K562 (cell line): Measurements from ENCODE around the gene FUBP3. TPM values are rescaled to one million over a fixed set of nuclear protein-coding genes. Genes with fewer than 3 reads are reported as not detected.

Source experiments
- ATAC-seq: fragments of 200-7000 bp; cut with Tn5 transposase; 3 replicates; pipeline ENCODE4 v1.9.1; 2020; ENCODE audit warnings: moderate library complexity
- BruUV-seq: library from RNA; stranded (reverse); fragments of 400-500 nt; replicated peaks from 2 replicates; lab custom pipeline; 2021; lab: Mats Ljungman, UMichigan
- CTCF ChIA-PET: fragments of 300-600 bp; formaldehyde crosslinking; extraction: SDS; loops from one replicate; lab custom pipeline; 2021; ENCODE audit warnings: low intra/inter-chr PET ratio; lab: Yijun Ruan, JAX
- POLR2A ChIA-PET: fragments of 300-600, 350-650 bp; sonication (Branson Sonifier 250); formaldehyde crosslinking; extraction: SDS; loops from one replicate; lab custom pipeline; 2021; ENCODE audit warnings: antibody characterized with exemption, inconsistent platforms; lab: Yijun Ruan, JAX
- DNase-seq, 4 experiments: peaks; one replicate each; pipeline versions ENCODE4 v3.0.0 to v3.0.0-alpha.2; 2011 to 2018; ENCODE audit warnings: low spot score in 3 of 4, mixed read lengths in 3 of 4; ENCODE audit errors: extremely low read depth in 1 of 4
- FAIRE-seq: peaks from 2 replicates; lab custom pipeline; 2011; peaks lifted over from hg19 to GRCh38; lab: Jason Lieb, UNC
- H2AFZ ChIP-seq: 2 replicates; pipeline ENCODE4 v1.6.0; 2011; ENCODE audit warnings: low read depth, low read length, control low read depth, inconsistent platforms
- H3K27ac ChIP-seq: fragments of 200-600 bp; 3 replicates; pipeline ENCODE4 v1.8.0; 2011; ENCODE audit warnings: low read depth, mild to moderate bottlenecking, control low read depth, inconsistent platforms, low read length, moderate library complexity, mixed read lengths; ENCODE audit errors: extremely low read depth
- H3K27me3 ChIP-seq, 2 experiments: fragments of 300-600 bp in 1 of 2; 2 replicates in 1 of 2; 3 replicates in 1 of 2; pipeline versions ENCODE4 v1.6.0 to v1.8.0; 2011; ENCODE audit warnings: inconsistent platforms in 2 of 2, low read length in 2 of 2, mild to moderate bottlenecking in 1 of 2, mixed read lengths in 1 of 2, moderate library complexity in 1 of 2; ENCODE audit not compliant: control insufficient read depth in 2 of 2, insufficient read depth in 2 of 2
- H3K36me3 ChIP-seq: fragments of 300-600 bp; 3 replicates; pipeline ENCODE4 v1.8.0; 2011; ENCODE audit warnings: mild to moderate bottlenecking, low read length, inconsistent platforms; ENCODE audit not compliant: control insufficient read depth, insufficient read depth
- H3K4me1 ChIP-seq, 2 experiments: fragments of 200-600 bp in 1 of 2; replicated peaks in 1 of 2; 2 replicates in 1 of 2; 3 replicates in 1 of 2; pipeline versions ENCODE4 v1.5.1 to v1.8.0; 2011; ENCODE audit warnings: inconsistent platforms in 2 of 2, low read length in 2 of 2, mild to moderate bottlenecking in 1 of 2, mixed read lengths in 1 of 2, moderate library complexity in 1 of 2; ENCODE audit not compliant: control insufficient read depth in 2 of 2, insufficient read depth in 2 of 2
- H3K4me2 ChIP-seq: 2 replicates; pipeline ENCODE4 v1.6.1; 2011; ENCODE audit warnings: low read length, control low read depth, inconsistent platforms, mixed read lengths; ENCODE audit not compliant: insufficient read depth
- H3K4me3 ChIP-seq: fragments of 200-600 bp; sonication (generic), shearing (Covaris generic); 2 replicates; pipeline ENCODE4 v1.5.1; 2016; ENCODE audit warnings: control low read depth, inconsistent platforms
- H3K79me2 ChIP-seq: fragments of 200-600 bp; 3 replicates; pipeline ENCODE4 v1.8.0; 2011; ENCODE audit warnings: low read length, inconsistent platforms; ENCODE audit not compliant: control insufficient read depth, insufficient read depth
- H3K9ac ChIP-seq, 2 experiments: 2 replicates each; pipeline versions ENCODE4 v1.6.0 to v1.6.1; 2011; ENCODE audit warnings: low read depth in 2 of 2, low read length in 2 of 2, control low read depth in 1 of 2, inconsistent platforms in 1 of 2, mild to moderate bottlenecking in 1 of 2, mixed read lengths in 1 of 2; ENCODE audit not compliant: insufficient read depth in 1 of 2
- H3K9me1 ChIP-seq: one replicate; pipeline ENCODE4 v1.6.0; 2011; ENCODE audit warnings: inconsistent platforms, mild to moderate bottlenecking, low read length, moderate library complexity; ENCODE audit not compliant: control insufficient read depth, insufficient read depth
- H3K9me3 ChIP-seq: replicated peaks from 2 replicates; pipeline ENCODE4 v1.5.1; 2011; ENCODE audit warnings: low read depth, low read length, inconsistent platforms; ENCODE audit not compliant: control insufficient read depth, insufficient read depth
- H4K20me1 ChIP-seq: replicated peaks from 2 replicates; pipeline ENCODE4 v1.6.1; 2011; ENCODE audit warnings: low read length, inconsistent platforms, mixed read lengths; ENCODE audit not compliant: control insufficient read depth, insufficient read depth
- DACH1 ChIP-seq: fragments of 450-650 bp; IDR thresholded peaks from 2 replicates; pipeline ENCODE4 v1.6.1; 2018; ENCODE audit not compliant: partially characterized antibody
- EWSR1 ChIP-seq: fragments of 450-650 bp; IDR thresholded peaks from 2 replicates; pipeline ENCODE4 v1.6.1; 2018; ENCODE audit warnings: borderline replicate concordance, mild to moderate bottlenecking, low read depth, moderate library complexity; ENCODE audit not compliant: partially characterized antibody
- KLF1 ChIP-seq: fragments of 450-650 bp; IDR thresholded peaks from 2 replicates; pipeline ENCODE4 v1.6.1; 2016; ENCODE audit warnings: missing genetic modification characterization, missing compliant biosample characterization
- POLR2G ChIP-seq: fragments of 200-400 bp; formaldehyde crosslinking; IDR thresholded peaks from 2 replicates; pipeline ENCODE4 v1.6.1; 2017; ENCODE audit warnings: low read depth, mild to moderate bottlenecking, antibody characterized with exemption, low read length, moderate library complexity
- SMAD4 ChIP-seq: fragments of 250-450 bp; sonication (Bioruptor Pico); conservative IDR thresholded peaks from 2 replicates; pipeline ENCODE4 v1.8.0; 2021; ENCODE audit warnings: inconsistent platforms, mild to moderate bottlenecking, moderate library complexity
- ZKSCAN3 ChIP-seq: fragments of 250-450 bp; sonication (Bioruptor Pico); IDR thresholded peaks from 2 replicates; pipeline ENCODE4 v1.4.0; 2020
- ZNF41 ChIP-seq: fragments of 250-450 bp; sonication (Bioruptor Pico); conservative IDR thresholded peaks from 2 replicates; pipeline ENCODE4 v1.4.0; 2020; ENCODE audit warnings: mild to moderate bottlenecking
- WGBS: fragments of 100-300 bp; shearing (Covaris generic); methylation state at CpG from one replicate; pipeline ENCODE4 v1.1.6; 2016; ENCODE audit warnings: low coverage, mixed read lengths; ENCODE audit not compliant: insufficient coverage; ENCODE audit errors: missing lambda C conversion rate; 5-methylcytosine and 5-hydroxymethylcytosine counted together
- in situ Hi-C: fragments of 300-500 bp; cut with MboI; formaldehyde crosslinking; loops from 4 replicates; pipeline ENCODE4 v1.15.0; 2018; ENCODE audit warnings: inconsistent platforms, mixed read lengths
- intact Hi-C: fragments of 100-400 bp; cut with micrococcal nuclease; formaldehyde crosslinking; loops from 2 replicates; pipeline ENCODE4 v1.14.2; 2022
- polyA plus RNA-seq, 8 experiments: library from polyadenylated mRNA; depleted of rRNA in 4 of 8; stranded (reverse) in 5 of 8; unstranded in 3 of 8; fragments of >200 nt; fragmentation: Nextera tagmentation in 2 of 8; fragmentation: Illumina TruSeq in 1 of 8; extraction: Ambion mirVana in 2 of 8; extraction: Trizol in 1 of 8; gene quantifications; 2 replicates each; pipeline versions ENCODE4 v1.2.1 to v1.2.3, GENCODE V29; 2011 to 2014; ENCODE audit warnings: inconsistent platforms in 1 of 8, missing spikeins in 1 of 8
- total RNA-seq, 7 experiments: library from RNA; depleted of rRNA in 6 of 7; stranded (reverse); fragments of >200 nt in 6 of 7; fragmentation: Illumina TruSeq in 2 of 7; extraction: Trizol in 2 of 7; gene quantifications; 2 replicates each; pipeline versions ENCODE4 v1.2.1 to v1.2.3, GENCODE V29; 2011 to 2021; ENCODE audit warnings: low replicate concordance in 1 of 7
- TF ChIP-seq, protein P1 (sequence below): IDR thresholded peaks from 2 replicates; pipeline ENCODE4 v1.6.1; 2016; ENCODE audit warnings: missing genetic modification characterization, missing compliant biosample characterization
- TF ChIP-seq, protein P2 (sequence below): sonication (generic); formaldehyde crosslinking; IDR thresholded peaks from 2 replicates; pipeline ENCODE4 v1.4.0; 2020; ENCODE audit warnings: mild to moderate bottlenecking, missing genetic modification reagents
- TF ChIP-seq, protein P3 (sequence below): fragments of 450-650 bp; formaldehyde crosslinking; conservative IDR thresholded peaks from 2 replicates; pipeline ENCODE4 v1.4.0; 2022; ENCODE audit warnings: mild to moderate bottlenecking, missing genetic modification characterization

Gene FUBP3
- total and polyA plus RNA-seq, 9 of the 15 experiments (the other 6 are each of a cell fraction or from before 2014, with no cell fraction given) = 3.0 to 64.0 (median 48.1) TPM

DNA sequence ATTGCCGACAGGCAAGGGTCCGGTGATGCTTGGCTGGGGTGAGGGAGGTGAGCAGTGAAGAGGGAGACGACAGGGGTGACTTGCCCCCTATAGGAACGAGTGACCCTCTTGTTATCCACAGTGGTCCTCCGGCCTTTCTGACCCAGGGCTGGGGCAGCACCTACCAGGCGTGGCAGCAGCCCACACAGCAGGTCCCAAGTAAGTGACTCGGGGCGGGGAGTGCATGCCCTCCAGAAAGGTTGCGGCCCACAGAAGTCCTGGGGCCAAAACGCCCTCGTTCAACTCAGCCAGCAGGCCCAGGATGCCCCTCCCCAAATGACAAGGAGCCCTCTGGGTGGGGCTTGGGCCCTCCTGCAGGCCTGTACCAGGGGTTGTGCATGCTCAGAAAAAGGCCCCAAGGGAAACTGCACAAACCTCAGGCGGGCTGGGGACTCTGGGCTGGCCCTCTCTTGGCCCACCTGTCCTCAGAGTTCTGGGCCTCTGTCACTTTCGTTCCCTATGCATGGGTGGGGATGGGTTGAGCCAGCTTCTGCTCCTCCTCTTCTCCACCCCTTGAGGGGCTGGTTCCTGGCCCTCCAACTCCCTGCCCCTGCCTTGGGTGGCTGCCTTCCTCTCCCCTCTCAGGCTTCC is 52.8 kb downstream of the FUBP3 start:
- peaks cover 93% of the 10 kb centered on the region; the same call in 2 of the 3 replicates for H3K36me3 ChIP-seq
- H3K4me2 ChIP-seq = no peak overlapping the region
- DNase-seq = no peak
- no peak for ATAC-seq
- ChIA-PET POLR2A (no interaction called here), CTCF (no interaction called here)
- intact Hi-C loops (no loop called here), in situ Hi-C loops (no loop called here)
- H3K9ac ChIP-seq = no peak overlapping the region; a peak in 1 of 4 replicates
- TF ChIP-seq POLR2G = peak; percentile 33; the same call in 1 of the 2 replicates
- TF ChIP-seq, protein P1, sequence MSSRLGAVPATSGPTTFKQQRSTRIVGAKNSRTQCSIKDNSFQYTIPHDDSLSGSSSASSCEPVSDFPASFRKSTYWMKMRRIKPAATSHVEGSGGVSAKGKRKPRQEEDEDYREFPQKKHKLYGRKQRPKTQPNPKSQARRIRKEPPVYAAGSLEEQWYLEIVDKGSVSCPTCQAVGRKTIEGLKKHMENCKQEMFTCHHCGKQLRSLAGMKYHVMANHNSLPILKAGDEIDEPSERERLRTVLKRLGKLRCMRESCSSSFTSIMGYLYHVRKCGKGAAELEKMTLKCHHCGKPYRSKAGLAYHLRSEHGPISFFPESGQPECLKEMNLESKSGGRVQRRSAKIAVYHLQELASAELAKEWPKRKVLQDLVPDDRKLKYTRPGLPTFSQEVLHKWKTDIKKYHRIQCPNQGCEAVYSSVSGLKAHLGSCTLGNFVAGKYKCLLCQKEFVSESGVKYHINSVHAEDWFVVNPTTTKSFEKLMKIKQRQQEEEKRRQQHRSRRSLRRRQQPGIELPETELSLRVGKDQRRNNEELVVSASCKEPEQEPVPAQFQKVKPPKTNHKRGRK (tag) = no peak
- 93% methylated on average over 12 of the region's 13 CpGs for whole genome bisulfite sequencing
- no peak for FAIRE-seq
- H3K27ac ChIP-seq = no peak overlapping the region
- no peaks in the 10 kb centered on the region for H3K9me3 ChIP-seq
- no peaks in the 10 kb centered on the region for H3K4me1 ChIP-seq
- H2AFZ ChIP-seq = no peak overlapping the region
- H3K79me2 ChIP-seq = no peaks in the 10 kb centered on the region
- no peaks in the 10 kb centered on the region for H3K27me3 ChIP-seq
- no peaks in the 10 kb centered on the region for H3K9me1 ChIP-seq
- H3K4me3 ChIP-seq = no peak overlapping the region
- no peaks in the 10 kb centered on the region; the same call in 1 of the 2 replicates for H4K20me1 ChIP-seq
- no TSS peak for BruUV-seq

DNA sequence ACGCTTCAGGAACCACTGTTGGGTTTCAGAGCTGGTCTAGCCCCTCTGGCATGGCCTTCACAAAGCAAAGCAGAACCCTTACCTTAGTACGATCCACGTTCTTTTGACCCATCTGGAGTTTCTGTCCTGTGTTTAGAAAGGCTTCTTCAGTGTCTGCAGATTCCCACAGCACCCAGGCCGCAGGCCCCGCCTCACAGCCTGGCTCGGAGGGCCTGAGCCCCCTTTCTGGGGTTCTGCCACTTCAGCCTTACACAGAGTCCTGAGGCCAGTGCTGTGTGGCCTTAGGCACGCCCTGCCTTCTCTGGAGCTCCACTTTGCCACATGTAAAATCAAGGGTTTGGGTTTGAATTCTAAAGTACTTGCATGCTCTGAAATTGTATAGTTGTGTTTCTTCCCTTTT is 53.5 kb downstream of the FUBP3 start:
- H3K36me3 ChIP-seq = peaks cover 90% of the 10 kb centered on the region; the same call in 2 of the 3 replicates
- ATAC-seq = no peak
- TF ChIP-seq, protein P2, sequence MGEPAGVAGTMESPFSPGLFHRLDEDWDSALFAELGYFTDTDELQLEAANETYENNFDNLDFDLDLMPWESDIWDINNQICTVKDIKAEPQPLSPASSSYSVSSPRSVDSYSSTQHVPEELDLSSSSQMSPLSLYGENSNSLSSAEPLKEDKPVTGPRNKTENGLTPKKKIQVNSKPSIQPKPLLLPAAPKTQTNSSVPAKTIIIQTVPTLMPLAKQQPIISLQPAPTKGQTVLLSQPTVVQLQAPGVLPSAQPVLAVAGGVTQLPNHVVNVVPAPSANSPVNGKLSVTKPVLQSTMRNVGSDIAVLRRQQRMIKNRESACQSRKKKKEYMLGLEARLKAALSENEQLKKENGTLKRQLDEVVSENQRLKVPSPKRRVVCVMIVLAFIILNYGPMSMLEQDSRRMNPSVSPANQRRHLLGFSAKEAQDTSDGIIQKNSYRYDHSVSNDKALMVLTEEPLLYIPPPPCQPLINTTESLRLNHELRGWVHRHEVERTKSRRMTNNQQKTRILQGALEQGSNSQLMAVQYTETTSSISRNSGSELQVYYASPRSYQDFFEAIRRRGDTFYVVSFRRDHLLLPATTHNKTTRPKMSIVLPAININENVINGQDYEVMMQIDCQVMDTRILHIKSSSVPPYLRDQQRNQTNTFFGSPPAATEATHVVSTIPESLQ (CRISPR knock-in tag) = no peak
- TF ChIP-seq SMAD4 (CRISPR knock-in tag) (no peak), ZKSCAN3 (CRISPR knock-in tag) (no peak), DACH1 (no peak), EWSR1 (no peak), KLF1 (tag) (no peak), ZNF41 (CRISPR knock-in tag) (no peak)
- TF ChIP-seq, protein P3, sequence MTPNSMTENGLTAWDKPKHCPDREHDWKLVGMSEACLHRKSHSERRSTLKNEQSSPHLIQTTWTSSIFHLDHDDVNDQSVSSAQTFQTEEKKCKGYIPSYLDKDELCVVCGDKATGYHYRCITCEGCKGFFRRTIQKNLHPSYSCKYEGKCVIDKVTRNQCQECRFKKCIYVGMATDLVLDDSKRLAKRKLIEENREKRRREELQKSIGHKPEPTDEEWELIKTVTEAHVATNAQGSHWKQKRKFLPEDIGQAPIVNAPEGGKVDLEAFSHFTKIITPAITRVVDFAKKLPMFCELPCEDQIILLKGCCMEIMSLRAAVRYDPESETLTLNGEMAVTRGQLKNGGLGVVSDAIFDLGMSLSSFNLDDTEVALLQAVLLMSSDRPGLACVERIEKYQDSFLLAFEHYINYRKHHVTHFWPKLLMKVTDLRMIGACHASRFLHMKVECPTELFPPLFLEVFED = no peak

More for the DNA sequence above, 53.5 kb downstream of the FUBP3 start:
- 93% methylated on average over 7 of the region's 7 CpGs for WGBS
- no peak overlapping the region for H3K27ac ChIP-seq
- FAIRE-seq = no peak
- ChIA-PET POLR2A (interaction anchor here (0.6 kb wide), 1 partner anchor 808 kb away, joined by 4 read pairs; no protein-coding TSS in a partner anchor), CTCF (no interaction called here)
- intact Hi-C loops = no loop called here
- BruUV-seq = no TSS peak
- no peaks in the 10 kb centered on the region for H3K9me1 ChIP-seq
- H3K9me3 ChIP-seq = no peaks in the 10 kb centered on the region
- DNase-seq = no peak
- no peak overlapping the region for H2AFZ ChIP-seq
- H3K4me1 ChIP-seq = no peaks in the 10 kb centered on the region
- in situ Hi-C loops = no loop called here
- no peaks in the 10 kb centered on the region for H3K79me2 ChIP-seq
- no peak overlapping the region for H3K4me2 ChIP-seq
- H3K27me3 ChIP-seq = no peaks in the 10 kb centered on the region
- no peaks in the 10 kb centered on the region; the same call in 1 of the 2 replicates for H4K20me1 ChIP-seq
- no peak overlapping the region for H3K9ac ChIP-seq
- no peak overlapping the region for H3K4me3 ChIP-seq
